Ectodermal cell (in vitro differentiated cells): ENCODE measurements around the gene NFRKB.

Source experiments
- H3K27ac ChIP-seq: 2 replicates; pipeline ENCODE4 v1.7.0; 2013; ENCODE audit warnings: mild to moderate bottlenecking, low read depth, low read length; ENCODE audit not compliant: insufficient read depth, poor library complexity, severe bottlenecking
- H3K27me3 ChIP-seq: 2 replicates; pipeline ENCODE4 v1.7.0; 2013; ENCODE audit warnings: mild to moderate bottlenecking, low read length; ENCODE audit not compliant: insufficient read depth, control insufficient read depth, poor library complexity, severe bottlenecking
- H3K36me3 ChIP-seq: one replicate; pipeline ENCODE4 v1.7.0; 2013; ENCODE audit warnings: low read length; ENCODE audit not compliant: control insufficient read depth, insufficient read depth
- H3K4me1 ChIP-seq: one replicate; pipeline ENCODE4 v1.7.0; 2013; ENCODE audit warnings: low read length; ENCODE audit not compliant: control insufficient read depth, insufficient read depth
- H3K4me3 ChIP-seq: 2 replicates; pipeline ENCODE4 v1.7.0; 2013; ENCODE audit warnings: low read depth, low read length, control low read depth; ENCODE audit not compliant: insufficient read depth
- H3K9me3 ChIP-seq: 2 replicates; pipeline ENCODE4 v1.7.0; 2013; ENCODE audit warnings: mild to moderate bottlenecking, low read length, moderate library complexity; ENCODE audit not compliant: control insufficient read depth
- WGBS, 2 experiments: methylation state at CpG; one replicate each; pipeline ENCODE4 v1.1.7; 2013; ENCODE audit warnings: missing lambda C conversion rate in 2 of 2; 5-methylcytosine and 5-hydroxymethylcytosine counted together

The NFRKB gene

GRCh38 chr11:129930743-129931142 is 35.4 kb upstream of the NFRKB start:
- Histone ChIP-seq H3K4me3 (no peak overlapping the region), H3K36me3 (no peaks in the 10 kb centered on the region), H3K27me3 (no peaks in the 10 kb centered on the region), H3K4me1 (no peaks in the 10 kb centered on the region), H3K27ac (no peak overlapping the region), H3K9me3 (no peaks in the 10 kb centered on the region)
- WGBS, 2 experiments = 97 to 98% methylated on average over 13 of the region's 13 CpGs

- 91 to 94% methylated on average over 6 of the region's 6 CpGs for WGBS, 2 experiments
- H3K36me3 ChIP-seq = no peaks in the 10 kb centered on the region
- H3K27me3 ChIP-seq = no peaks in the 10 kb centered on the region
- H3K4me1 ChIP-seq = no peaks in the 10 kb centered on the region
- no peaks in the 10 kb centered on the region for H3K9me3 ChIP-seq
- no peak overlapping the region for H3K4me3 ChIP-seq
- H3K27ac ChIP-seq = no peak overlapping the region
These were observed 34.9 kb upstream of the NFRKB start for GRCh38 chr11:129930296-129930695.

- Histone ChIP-seq H3K9me3 (no peaks in the 10 kb centered on the region), H3K36me3 (no peaks in the 10 kb centered on the region)
- 95 to 100% methylated on average over 2 of the region's 2 CpGs for WGBS, 2 experiments
These were observed 34.3 kb upstream of the NFRKB start for GRCh38 chr11:129929721-129930120.

GRCh38 chr11:129928923-129929692 is 33.7 kb upstream of the NFRKB start:
- no peaks in the 10 kb centered on the region for H3K36me3 ChIP-seq
- no peaks in the 10 kb centered on the region for H3K9me3 ChIP-seq
- H3K27ac ChIP-seq = no peak overlapping the region
- no peaks in the 10 kb centered on the region for H3K4me1 ChIP-seq
- 97% methylated on average over 3 of the region's 3 CpGs for WGBS, 2 experiments
- no peak overlapping the region for H3K4me3 ChIP-seq
- H3K27me3 ChIP-seq = no peaks in the 10 kb centered on the region

More at GRCh38 chr11:129929721-129930120, 34.3 kb upstream of the NFRKB start:
- no peak overlapping the region for H3K4me3 ChIP-seq
- no peak overlapping the region for H3K27ac ChIP-seq
- H3K4me1 ChIP-seq = no peaks in the 10 kb centered on the region
- H3K27me3 ChIP-seq = no peaks in the 10 kb centered on the region

GRCh38 chr11:129922674-129923073 is 27.3 kb upstream of the NFRKB start:
- Histone ChIP-seq H3K4me3 (no peak overlapping the region), H3K9me3 (no peaks in the 10 kb centered on the region), H3K27ac (no peak overlapping the region), H3K27me3 (no peaks in the 10 kb centered on the region), H3K4me1 (no peaks in the 10 kb centered on the region), H3K36me3 (no peaks in the 10 kb centered on the region)
- WGBS, 2 experiments = 95 to 97% methylated on average over 3 to 5 of the region's 5 CpGs

- Histone ChIP-seq H3K4me1 (no peaks in the 10 kb centered on the region), H3K36me3 (peaks cover 16% of the 10 kb centered on the region), H3K27me3 (no peaks in the 10 kb centered on the region), H3K4me3 (no peak overlapping the region), H3K27ac (no peak overlapping the region), H3K9me3 (no peaks in the 10 kb centered on the region)
- 96 to 97% methylated on average over 22 of the region's 22 CpGs for WGBS, 2 experiments
These were observed 23.0 kb upstream of the NFRKB start for GRCh38 chr11:129918361-129918760.

GRCh38 chr11:129917231-129917630 is 21.9 kb upstream of the NFRKB start:
- H3K27me3 ChIP-seq = no peaks in the 10 kb centered on the region
- H3K36me3 ChIP-seq = peaks cover 16% of the 10 kb centered on the region
- no peaks in the 10 kb centered on the region for H3K9me3 ChIP-seq
- 93 to 95% methylated on average over 2 of the region's 2 CpGs for WGBS, 2 experiments
- H3K27ac ChIP-seq = no peak overlapping the region
- no peak overlapping the region for H3K4me3 ChIP-seq
- no peaks in the 10 kb centered on the region for H3K4me1 ChIP-seq

GRCh38 chr11:129911298-129911697 is 15.9 kb upstream of the NFRKB start:
- H3K4me3 ChIP-seq = no peak overlapping the region
- H3K4me1 ChIP-seq = peaks cover 5% of the 10 kb centered on the region
- no peaks in the 10 kb centered on the region for H3K9me3 ChIP-seq
- H3K36me3 ChIP-seq = peaks cover 9% of the 10 kb centered on the region
- no peaks in the 10 kb centered on the region for H3K27me3 ChIP-seq
- 94 to 95% methylated on average over 3 of the region's 3 CpGs for WGBS, 2 experiments
- no peak overlapping the region for H3K27ac ChIP-seq

GRCh38 chr11:129910360-129910759 is 15.0 kb upstream of the NFRKB start:
- Histone ChIP-seq H3K27ac (no peak overlapping the region), H3K9me3 (no peaks in the 10 kb centered on the region), H3K36me3 (peaks cover 6% of the 10 kb centered on the region), H3K27me3 (no peaks in the 10 kb centered on the region), H3K4me1 (peaks cover 5% of the 10 kb centered on the region), H3K4me3 (no peak overlapping the region)
- WGBS, 2 experiments = 67 to 80% methylated on average over 5 to 7 of the region's 7 CpGs

- Histone ChIP-seq H3K27ac (no peak overlapping the region), H3K36me3 (peaks cover 13% of the 10 kb centered on the region), H3K27me3 (no peaks in the 10 kb centered on the region), H3K4me3 (no peak overlapping the region), H3K9me3 (no peaks in the 10 kb centered on the region), H3K4me1 (peaks cover 2% of the 10 kb centered on the region)
- 92 to 95% methylated on average over 8 of the region's 8 CpGs for WGBS, 2 experiments
These were observed 10.0 kb upstream of the NFRKB start for GRCh38 chr11:129905402-129905801.
